GM12801 (cell line): ENCODE results near the gene CDH26.

Experiments used
- TF ChIP-seq, protein P1 (sequence below): IDR thresholded peaks from one replicate; pipeline ENCODE4 v1.5.1; 2011; ENCODE audit warnings: control low read depth; ENCODE audit not compliant: insufficient read length; ENCODE audit errors: extremely low read depth

The CDH26 gene

GRCh38 chr20:60050193-60050947, 92.1 kb downstream of the CDH26 start:
- TF ChIP-seq, protein P1, sequence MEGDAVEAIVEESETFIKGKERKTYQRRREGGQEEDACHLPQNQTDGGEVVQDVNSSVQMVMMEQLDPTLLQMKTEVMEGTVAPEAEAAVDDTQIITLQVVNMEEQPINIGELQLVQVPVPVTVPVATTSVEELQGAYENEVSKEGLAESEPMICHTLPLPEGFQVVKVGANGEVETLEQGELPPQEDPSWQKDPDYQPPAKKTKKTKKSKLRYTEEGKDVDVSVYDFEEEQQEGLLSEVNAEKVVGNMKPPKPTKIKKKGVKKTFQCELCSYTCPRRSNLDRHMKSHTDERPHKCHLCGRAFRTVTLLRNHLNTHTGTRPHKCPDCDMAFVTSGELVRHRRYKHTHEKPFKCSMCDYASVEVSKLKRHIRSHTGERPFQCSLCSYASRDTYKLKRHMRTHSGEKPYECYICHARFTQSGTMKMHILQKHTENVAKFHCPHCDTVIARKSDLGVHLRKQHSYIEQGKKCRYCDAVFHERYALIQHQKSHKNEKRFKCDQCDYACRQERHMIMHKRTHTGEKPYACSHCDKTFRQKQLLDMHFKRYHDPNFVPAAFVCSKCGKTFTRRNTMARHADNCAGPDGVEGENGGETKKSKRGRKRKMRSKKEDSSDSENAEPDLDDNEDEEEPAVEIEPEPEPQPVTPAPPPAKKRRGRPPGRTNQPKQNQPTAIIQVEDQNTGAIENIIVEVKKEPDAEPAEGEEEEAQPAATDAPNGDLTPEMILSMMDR, result no peak

DNA sequence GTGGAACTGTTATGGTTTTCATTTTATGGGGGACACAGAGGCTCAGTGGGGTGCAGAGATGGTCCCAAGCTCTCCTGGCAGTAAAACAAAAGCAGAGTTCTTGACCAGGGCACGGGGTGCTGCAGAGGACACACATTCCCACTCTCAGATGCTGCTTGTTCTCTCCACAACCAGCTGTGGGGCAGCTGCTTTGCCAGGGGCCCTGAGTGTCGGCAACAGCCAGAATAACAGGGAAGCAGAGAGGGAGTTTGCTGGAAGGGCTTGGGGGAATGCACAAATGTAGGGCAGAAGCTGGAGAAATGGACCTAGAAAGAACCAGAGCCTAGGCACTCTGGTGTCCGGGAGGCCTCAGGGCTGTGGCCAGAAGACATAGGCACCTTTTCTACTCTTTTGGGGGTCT, 93.7 kb downstream of the CDH26 start:
- TF ChIP-seq, protein P1, result no peak

DNA sequence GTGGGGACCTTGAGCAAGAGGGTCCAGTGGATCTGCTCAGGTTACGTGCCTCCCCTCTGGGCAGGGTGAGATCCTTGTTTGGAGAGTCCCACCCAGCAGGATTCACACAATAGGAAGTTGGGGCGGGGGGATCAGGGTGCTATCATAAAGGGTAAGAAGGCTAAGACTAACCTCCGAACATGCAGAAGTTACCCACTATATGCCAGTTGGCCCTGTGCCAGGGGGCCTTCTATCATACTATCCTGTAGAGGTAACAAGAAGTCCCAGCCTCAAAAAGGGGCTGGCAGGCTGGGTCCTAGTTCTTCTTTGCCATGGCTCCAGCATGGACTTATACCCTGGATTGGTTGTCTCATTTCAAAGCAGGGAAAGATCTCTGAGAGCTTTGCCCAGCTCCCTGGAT, 94.1 kb downstream of the CDH26 start:
- TF ChIP-seq, protein P1, result no peak

GRCh38 chr20:60053125-60053817, 95.0 kb downstream of the CDH26 start:
- TF ChIP-seq, protein P1, result no peak

GRCh38 chr20:60053818-60054190, 95.6 kb downstream of the CDH26 start:
- TF ChIP-seq, protein P1, result no peak

GRCh38 chr20:60054716-60055634, 96.8 kb downstream of the CDH26 start:
- TF ChIP-seq, protein P1, result no peak

DNA sequence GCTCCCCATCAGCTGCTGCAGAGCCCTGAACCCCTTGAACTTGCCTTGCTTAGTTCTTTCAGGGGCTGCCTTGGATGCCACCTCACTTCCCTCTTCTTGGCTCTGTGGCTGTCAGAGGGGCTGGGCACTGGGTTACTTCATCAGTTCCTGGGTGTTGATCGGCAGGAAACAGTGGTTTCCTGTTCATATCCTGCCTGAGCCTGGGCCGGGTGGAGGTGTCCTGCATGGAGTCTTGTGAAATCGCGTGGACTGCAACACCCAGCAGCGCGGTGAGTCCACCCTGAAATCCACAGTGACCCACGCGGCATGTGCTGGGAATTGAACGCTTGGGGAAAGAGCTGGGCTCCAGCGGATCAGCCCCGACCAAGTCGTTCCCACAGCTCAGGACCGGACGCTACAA, 97.5 kb downstream of the CDH26 start:
- TF ChIP-seq, protein P1, result no peak
